ENCODE measurements around the gene AGRP.

DNA sequence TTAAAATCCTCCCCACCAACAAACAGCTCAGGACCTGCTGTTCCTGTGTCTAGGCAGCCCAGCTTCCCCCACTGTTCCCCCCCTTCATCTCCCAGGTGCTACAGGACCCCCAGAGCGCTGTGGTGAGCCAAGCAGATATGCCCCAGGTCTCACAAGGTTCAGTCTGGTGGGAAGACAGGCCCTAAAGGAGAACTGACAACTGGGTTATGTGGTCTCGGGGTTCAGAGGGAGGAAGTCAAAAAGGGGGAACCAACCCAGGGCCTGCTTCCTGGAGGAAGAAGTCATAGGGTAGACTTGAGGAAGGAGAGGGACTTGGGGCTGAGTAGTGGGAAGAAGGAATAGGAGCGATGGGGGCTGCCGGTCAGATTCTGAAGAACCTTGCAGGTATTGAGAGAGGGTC, 47.9 kb upstream of the AGRP start:
- TF ChIP-seq SP1 (IDR thresholded peaks at IDR 0.05) = no peak
- TF ChIP-seq, protein P1, sequence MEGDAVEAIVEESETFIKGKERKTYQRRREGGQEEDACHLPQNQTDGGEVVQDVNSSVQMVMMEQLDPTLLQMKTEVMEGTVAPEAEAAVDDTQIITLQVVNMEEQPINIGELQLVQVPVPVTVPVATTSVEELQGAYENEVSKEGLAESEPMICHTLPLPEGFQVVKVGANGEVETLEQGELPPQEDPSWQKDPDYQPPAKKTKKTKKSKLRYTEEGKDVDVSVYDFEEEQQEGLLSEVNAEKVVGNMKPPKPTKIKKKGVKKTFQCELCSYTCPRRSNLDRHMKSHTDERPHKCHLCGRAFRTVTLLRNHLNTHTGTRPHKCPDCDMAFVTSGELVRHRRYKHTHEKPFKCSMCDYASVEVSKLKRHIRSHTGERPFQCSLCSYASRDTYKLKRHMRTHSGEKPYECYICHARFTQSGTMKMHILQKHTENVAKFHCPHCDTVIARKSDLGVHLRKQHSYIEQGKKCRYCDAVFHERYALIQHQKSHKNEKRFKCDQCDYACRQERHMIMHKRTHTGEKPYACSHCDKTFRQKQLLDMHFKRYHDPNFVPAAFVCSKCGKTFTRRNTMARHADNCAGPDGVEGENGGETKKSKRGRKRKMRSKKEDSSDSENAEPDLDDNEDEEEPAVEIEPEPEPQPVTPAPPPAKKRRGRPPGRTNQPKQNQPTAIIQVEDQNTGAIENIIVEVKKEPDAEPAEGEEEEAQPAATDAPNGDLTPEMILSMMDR (IDR thresholded peaks at IDR 0.05; ENCODE audit: low read depth, low read length, missing input control) = no peak
- TF ChIP-seq, protein P2, sequence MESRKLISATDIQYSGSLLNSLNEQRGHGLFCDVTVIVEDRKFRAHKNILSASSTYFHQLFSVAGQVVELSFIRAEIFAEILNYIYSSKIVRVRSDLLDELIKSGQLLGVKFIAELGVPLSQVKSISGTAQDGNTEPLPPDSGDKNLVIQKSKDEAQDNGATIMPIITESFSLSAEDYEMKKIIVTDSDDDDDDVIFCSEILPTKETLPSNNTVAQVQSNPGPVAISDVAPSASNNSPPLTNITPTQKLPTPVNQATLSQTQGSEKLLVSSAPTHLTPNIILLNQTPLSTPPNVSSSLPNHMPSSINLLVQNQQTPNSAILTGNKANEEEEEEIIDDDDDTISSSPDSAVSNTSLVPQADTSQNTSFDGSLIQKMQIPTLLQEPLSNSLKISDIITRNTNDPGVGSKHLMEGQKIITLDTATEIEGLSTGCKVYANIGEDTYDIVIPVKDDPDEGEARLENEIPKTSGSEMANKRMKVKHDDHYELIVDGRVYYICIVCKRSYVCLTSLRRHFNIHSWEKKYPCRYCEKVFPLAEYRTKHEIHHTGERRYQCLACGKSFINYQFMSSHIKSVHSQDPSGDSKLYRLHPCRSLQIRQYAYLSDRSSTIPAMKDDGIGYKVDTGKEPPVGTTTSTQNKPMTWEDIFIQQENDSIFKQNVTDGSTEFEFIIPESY (IDR thresholded peaks at IDR 0.05) = no peak
- TF ChIP-seq RAD21 (IDR thresholded peaks at IDR 0.05) = no peak
- TF ChIP-seq, protein P3, sequence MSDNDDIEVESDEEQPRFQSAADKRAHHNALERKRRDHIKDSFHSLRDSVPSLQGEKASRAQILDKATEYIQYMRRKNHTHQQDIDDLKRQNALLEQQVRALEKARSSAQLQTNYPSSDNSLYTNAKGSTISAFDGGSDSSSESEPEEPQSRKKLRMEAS (IDR thresholded peaks at IDR 0.05) = no peak
